ENCODE results near the gene KCNJ5.
"Not testable (repeated sequence)": the region's sequence is repeated elsewhere in the genome, so short reads cannot be mapped to it uniquely, and the experiment has no call there.

The KCNJ5 gene

DNA sequence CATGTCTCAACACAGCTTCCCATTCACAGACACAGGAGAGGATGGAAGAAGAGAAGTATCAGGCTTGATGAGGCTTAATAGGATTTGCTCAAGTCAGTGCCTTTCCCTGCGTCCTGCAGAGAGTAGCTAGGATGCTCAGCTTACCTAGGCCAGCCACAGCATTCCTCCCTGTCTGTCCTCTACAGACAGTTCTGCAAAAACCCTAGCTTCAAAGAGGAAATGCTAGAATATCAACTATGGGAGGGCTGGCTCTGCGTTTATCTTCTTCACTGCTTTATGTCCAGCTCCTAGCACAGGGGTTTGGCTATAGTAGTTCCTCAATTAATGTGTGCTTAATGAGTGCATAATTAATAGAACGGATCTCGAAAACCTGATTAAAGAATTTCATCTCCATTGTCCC is 16.4 kb downstream of the KCNJ5 start:
- no peak for DNase-seq (ENCODE audit: low read depth, low spot score)
- H3K4me3 ChIP-seq (ENCODE audit: low read length): no peak overlapping the region

- DNase-seq (ENCODE audit: low read depth, low spot score): no peak
- no peak overlapping the region for H3K4me3 ChIP-seq (ENCODE audit: low read length)
Measured at GRCh38 chr11:128908391-128909246, 17.5 kb downstream of the KCNJ5 start.

DNA sequence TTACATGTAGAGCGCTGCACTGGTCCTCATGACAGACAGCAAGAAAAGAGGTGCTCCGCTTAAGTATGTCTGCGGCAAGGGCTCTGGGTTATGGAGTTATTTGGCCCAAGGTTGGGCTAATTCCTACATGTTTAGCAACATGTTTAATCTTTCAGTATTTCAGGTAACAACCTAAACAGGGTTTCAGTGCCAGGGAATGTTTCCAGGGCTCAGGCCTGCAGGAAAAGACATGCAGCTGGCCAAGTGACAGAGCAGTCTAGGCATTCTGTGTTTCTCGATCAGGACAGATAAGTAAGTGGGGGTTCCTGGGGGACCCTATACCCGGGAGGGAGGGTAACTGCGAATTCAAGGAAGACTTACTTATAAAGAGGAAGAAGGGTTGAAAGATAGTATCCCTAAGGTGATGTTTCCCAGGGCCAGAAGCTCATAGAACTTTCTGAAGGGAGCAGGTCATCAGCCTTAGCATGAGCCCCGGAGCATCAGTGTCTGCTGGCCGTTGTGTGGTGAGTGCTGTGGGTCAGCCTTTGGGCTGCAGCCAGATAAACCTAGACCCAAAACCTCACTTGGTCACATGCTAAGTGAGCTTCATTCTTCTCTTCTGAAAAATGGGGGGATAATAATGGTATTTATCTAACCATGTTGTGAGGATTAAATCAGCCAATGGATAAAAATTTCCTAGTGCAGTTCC is 18.4 kb downstream of the KCNJ5 start:
- no peak for DNase-seq (ENCODE audit: low read depth, low spot score)
- H3K4me3 ChIP-seq (ENCODE audit: low read length): no peak overlapping the region

- no peak overlapping the region for H3K4me3 ChIP-seq (ENCODE audit: low read length)
- DNase-seq (ENCODE audit: low read depth, low spot score): no peak
Measured at GRCh38 chr11:128910576-128910975, 19.4 kb downstream of the KCNJ5 start.

GRCh38 chr11:128911239-128911638 is 20.1 kb downstream of the KCNJ5 start:
- DNase-seq (ENCODE audit: low read depth, low spot score): no peak
- no peak overlapping the region for H3K4me3 ChIP-seq (ENCODE audit: low read length)

- H3K4me3 ChIP-seq (ENCODE audit: low read length): no peak overlapping the region
- no peak for DNase-seq (ENCODE audit: low read depth, low spot score)
Measured at GRCh38 chr11:128911701-128912100, 20.5 kb downstream of the KCNJ5 start.

DNA sequence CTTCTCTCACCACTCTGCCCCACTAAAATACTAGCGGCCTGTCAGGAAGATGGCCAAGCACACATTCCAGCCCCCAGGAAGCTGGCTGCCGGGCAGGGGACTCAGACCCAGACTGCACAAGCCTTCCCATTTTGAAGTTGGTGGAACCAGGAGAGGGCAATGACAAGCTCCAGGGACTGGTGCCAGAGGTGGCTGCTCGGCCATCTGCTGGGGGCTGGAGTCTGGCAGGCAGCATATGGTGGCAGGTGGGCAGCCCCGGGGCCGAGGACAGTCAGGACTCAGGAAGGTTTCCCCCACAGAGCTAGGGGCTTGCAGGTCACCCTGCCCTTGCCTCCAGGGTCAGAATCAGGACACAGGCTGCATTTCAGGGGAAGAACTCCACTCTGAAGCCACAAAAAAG is 22.6 kb downstream of the KCNJ5 start:
- H3K4me3 ChIP-seq (ENCODE audit: low read length): no peak overlapping the region
- no peak for DNase-seq (ENCODE audit: low read depth, low spot score)

DNA sequence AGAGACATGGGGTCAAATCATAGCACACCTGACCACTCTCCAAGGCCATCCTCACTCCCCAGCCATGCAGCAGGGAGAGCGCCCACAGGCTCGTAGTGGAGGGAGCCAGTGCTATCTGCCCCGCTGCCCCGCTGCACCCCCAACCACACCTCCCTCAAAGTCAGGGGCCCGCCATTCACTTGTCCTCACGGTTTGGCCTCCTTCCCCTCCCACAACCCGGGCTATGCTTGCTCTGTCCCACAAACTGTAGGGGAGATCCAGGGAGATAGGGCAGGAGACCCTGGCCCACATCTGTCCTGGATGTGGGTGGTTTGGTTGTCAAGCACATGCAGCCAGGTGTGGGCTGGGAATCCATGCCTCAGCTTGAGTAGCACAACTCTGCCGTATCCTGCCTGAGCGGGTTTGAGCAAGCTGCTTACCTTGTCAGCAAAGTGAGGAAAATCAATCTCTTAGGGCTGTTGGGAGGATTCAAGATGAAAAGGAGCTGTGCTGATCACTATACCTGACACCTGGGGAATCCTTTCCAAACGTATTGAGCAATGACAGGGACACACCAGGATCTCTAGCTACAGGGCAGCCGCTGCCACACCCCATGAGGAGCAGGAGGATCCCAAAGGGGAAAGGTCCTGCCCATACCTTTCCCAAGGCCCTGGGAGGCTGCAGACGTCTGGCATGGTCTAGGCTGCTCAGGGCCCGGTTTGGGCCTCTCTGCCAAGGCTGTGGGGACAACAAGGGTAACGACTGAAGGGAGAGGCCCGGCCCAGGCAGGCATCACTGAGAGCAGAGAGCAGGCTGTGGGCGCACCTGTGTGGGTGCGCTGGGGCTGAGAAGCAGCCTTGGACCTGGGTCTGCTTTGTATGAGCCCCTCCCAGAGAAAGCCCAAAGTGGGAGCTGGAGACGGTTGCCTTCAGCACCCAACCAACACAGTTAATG is 23.3 kb downstream of the KCNJ5 start:
- no peak for DNase-seq (ENCODE audit: low read depth, low spot score)
- no peak overlapping the region for H3K4me3 ChIP-seq (ENCODE audit: low read length)

GRCh38 chr11:128915149-128915521 is 24.0 kb downstream of the KCNJ5 start:
- no peak overlapping the region for H3K4me3 ChIP-seq (ENCODE audit: low read length)
- no peak for DNase-seq (ENCODE audit: low read depth, low spot score)

DNA sequence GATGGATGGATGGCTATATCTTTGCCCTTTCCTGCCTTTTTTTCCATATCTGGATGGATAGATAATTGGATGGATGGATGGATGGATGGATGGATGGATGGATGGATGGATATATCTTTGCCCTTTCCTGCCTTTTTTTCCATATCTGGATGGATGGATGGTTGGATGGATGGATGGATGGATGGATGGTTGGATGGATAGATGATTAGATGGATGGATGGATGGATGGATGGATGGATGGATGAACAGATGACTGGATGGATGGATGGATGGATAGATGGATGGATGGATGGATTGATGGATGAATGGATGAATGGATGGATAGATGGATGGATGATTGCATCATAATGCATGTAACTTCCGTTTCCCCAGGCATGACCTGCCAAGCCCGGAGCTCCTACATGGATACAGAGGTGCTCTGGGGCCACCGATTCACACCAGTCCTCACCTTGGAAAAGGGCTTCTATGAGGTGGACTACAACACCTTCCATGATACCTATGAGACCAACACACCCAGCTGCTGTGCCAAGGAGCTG is 24.9 kb downstream of the KCNJ5 start:
- no peak for DNase-seq (ENCODE audit: low read depth, low spot score)
- no peak overlapping the region for H3K4me3 ChIP-seq (ENCODE audit: low read length)

DNA sequence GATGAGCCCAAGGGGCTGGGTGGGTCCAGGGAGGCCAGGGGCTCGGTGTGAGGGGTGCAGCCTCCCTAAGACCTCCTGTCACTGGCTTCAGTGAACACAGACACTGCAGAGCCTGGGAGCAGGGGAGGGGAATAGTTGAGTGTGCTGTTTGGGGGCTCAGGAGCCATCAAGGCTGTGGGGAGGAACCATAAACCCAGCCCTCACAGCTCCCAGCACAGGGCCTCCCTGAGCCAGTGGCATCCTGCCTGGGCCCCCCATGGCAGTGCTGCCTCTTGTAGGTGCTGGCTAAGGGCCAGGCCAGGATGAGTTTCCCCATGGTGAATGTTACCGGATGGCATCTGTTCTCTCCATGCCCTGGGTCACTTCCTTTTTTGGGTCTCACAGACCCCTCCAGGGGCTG is 25.5 kb downstream of the KCNJ5 start:
- no peak for DNase-seq (ENCODE audit: low read depth, low spot score)
- no peak overlapping the region for H3K4me3 ChIP-seq (ENCODE audit: low read length)

GRCh38 chr11:128917144-128917724 is 26.1 kb downstream of the KCNJ5 start:
- no peak for DNase-seq (ENCODE audit: low read depth, low spot score)
- H3K4me3 ChIP-seq (ENCODE audit: low read length): no peak overlapping the region

GRCh38 chr11:128919216-128919615 is 28.1 kb downstream of the KCNJ5 start:
- no peak for DNase-seq (ENCODE audit: low read depth, low spot score)
- H3K4me3 ChIP-seq (ENCODE audit: low read length): no peak overlapping the region

- not testable (repeated sequence) for DNase-seq (ENCODE audit: low read depth, low spot score); H3K4me3 ChIP-seq (ENCODE audit: low read length)
Measured at GRCh38 chr11:128919635-128920034, 28.5 kb downstream of the KCNJ5 start.

DNA sequence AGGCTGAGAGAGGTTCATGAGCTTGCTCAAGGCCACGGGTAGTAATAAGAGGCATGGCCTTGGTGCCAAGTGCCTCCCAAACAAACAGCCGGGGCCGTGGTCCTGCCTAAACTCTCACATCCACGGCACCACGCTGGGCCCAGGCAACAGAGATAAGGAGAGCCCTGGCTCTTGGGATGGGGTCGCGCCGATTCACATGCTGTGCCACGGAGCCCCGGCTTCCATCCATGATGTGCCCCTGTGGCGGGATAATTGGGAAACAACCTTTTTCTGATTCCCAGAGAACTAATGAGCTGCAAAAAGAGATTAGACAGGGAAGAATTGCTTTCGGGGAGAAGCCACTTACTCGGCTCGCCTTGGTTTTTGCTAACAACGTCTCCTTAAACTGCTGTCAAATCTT is 29.5 kb downstream of the KCNJ5 start:
- no peak for DNase-seq (ENCODE audit: low read depth, low spot score)

GRCh38 chr11:128921793-128922192 is 30.6 kb downstream of the KCNJ5 start:
- no peak overlapping the region for H3K4me3 ChIP-seq (ENCODE audit: low read length)
- no peak for DNase-seq (ENCODE audit: low read depth, low spot score)

More for the DNA sequence above, 29.5 kb downstream of the KCNJ5 start:
- no peak overlapping the region for H3K4me3 ChIP-seq (ENCODE audit: low read length)

DNA sequence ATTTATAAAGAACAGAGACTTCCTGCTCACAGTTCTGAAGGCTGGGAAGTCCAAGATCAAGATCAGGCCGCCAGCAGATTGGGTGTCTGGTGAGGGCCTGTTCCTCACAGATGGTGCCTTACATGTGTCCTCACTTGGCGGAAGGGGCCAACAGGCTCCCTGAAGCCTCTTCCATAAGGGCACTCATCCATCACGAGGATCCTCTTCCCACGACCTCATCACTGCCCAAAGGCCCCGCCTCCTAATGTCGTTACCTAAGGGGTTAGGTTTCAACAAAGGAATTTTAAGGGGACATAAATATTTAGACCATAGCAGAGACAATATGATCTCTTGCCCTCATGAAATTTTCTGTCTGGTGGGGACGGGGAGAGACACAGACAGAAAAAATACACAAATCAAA is 32.9 kb downstream of the KCNJ5 start:
- H3K4me3 ChIP-seq (ENCODE audit: low read length): no peak overlapping the region
- DNase-seq (ENCODE audit: low read depth, low spot score): no peak

DNA sequence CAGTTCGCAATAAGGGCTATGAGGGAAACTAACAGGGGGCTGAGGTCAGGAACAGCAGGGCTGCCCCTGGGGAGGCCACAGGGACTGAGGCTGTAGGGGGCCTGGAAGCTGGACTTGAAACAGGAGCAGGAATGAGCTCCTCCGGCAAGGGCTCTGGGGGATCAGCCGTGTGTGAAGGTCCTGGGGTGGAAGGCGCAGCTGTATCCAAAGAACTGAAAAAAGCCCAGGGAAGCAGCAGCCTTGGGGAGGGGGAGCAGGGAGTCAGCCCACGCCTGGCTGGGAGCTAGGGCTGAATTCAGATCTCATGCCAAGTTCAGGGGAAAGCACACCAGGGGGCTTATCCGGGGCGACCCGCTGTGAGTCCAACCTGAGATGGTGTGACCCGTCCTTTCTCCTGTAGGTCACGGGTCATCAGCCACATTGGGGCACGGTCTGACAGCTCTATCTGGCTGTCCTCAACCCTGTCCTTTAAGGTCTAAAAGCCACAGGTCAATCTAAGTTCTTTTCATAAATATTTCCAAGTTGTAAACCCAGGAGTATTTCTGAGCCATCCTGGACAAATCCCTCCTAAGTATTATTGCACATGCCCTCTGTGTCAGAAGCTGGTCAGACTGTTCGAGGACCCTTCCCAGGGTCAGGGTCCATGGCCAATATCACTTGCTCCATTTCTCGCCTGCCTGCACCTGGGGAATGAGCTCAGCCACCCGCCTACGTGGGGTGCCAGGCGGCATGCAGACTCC is 33.5 kb downstream of the KCNJ5 start:
- no peak for DNase-seq (ENCODE audit: low read depth, low spot score)
- H3K4me3 ChIP-seq (ENCODE audit: low read length): no peak overlapping the region

- H3K4me3 ChIP-seq (ENCODE audit: low read length): no peak overlapping the region
- DNase-seq (ENCODE audit: low read depth, low spot score): no peak
Measured at GRCh38 chr11:128925250-128925600, 34.1 kb downstream of the KCNJ5 start.

All from Jurkat, Clone E6-1 (cell line).